GM18858 (cell line): Measurements from ENCODE around the gene LRRC15.

ENCODE experiments used
- ATAC-seq: cut with Tn5 transposase; IDR thresholded peaks from one replicate; pipeline ENCODE4 v1.9.1; 2021; ENCODE audit not compliant: unreplicated experiment

Gene LRRC15

GRCh38 chr3:194369522-194370279, at the start of gene LRRC15:
Gene LRRC15, minus strand, starts transcription at chr3:194369743. Its CDS starts 8,700 bp downstream, at chr3:194361043.
- no peak for ATAC-seq

GRCh38 chr3:194418671-194419070, 49.1 kb upstream of the LRRC15 start:
- ATAC-seq, result no peak

GRCh38 chr3:194407423-194407822, 37.9 kb upstream of the LRRC15 start:
- no peak for ATAC-seq

GRCh38 chr3:194405766-194406165, 36.2 kb upstream of the LRRC15 start:
- ATAC-seq, result no peak

GRCh38 chr3:194404365-194405140, 35.0 kb upstream of the LRRC15 start:
- ATAC-seq, result no peak

GRCh38 chr3:194401868-194402329, 32.4 kb upstream of the LRRC15 start:
- no peak for ATAC-seq

- ATAC-seq, result no peak
Measured at GRCh38 chr3:194401346-194401745, 31.8 kb upstream of the LRRC15 start.

- no peak for ATAC-seq
Measured at GRCh38 chr3:194399874-194400411, 30.4 kb upstream of the LRRC15 start.

- ATAC-seq, result no peak
Measured at GRCh38 chr3:194399166-194399565, 29.6 kb upstream of the LRRC15 start, which contains the start of gene GP5. Gene GP5, minus strand, starts transcription at chr3:194399266. Its CDS starts 984 bp downstream, at chr3:194398282.

- ATAC-seq, result no peak
Measured at GRCh38 chr3:194397757-194398312, 28.3 kb upstream of the LRRC15 start.

GRCh38 chr3:194396859-194397756, 27.6 kb upstream of the LRRC15 start:
- no peak for ATAC-seq

GRCh38 chr3:194396539-194396858, 27.0 kb upstream of the LRRC15 start:
- no peak for ATAC-seq

GRCh38 chr3:194395778-194396538, 26.4 kb upstream of the LRRC15 start:
- no peak for ATAC-seq

GRCh38 chr3:194395212-194395611, 25.7 kb upstream of the LRRC15 start:
- no peak for ATAC-seq

GRCh38 chr3:194392576-194392975, 23.0 kb upstream of the LRRC15 start:
- no peak for ATAC-seq

- ATAC-seq, result no peak
Measured at GRCh38 chr3:194390835-194391234, 21.3 kb upstream of the LRRC15 start.

- ATAC-seq, result no peak
Measured at GRCh38 chr3:194389269-194389668, 19.7 kb upstream of the LRRC15 start.

- no peak for ATAC-seq
Measured at GRCh38 chr3:194387926-194388418, 18.4 kb upstream of the LRRC15 start.

GRCh38 chr3:194387276-194387675, 17.7 kb upstream of the LRRC15 start:
- ATAC-seq, result no peak

- no peak for ATAC-seq
Measured at GRCh38 chr3:194386648-194387047, 17.1 kb upstream of the LRRC15 start.
